ENCODE data around the gene SMPD3.

The SMPD3 gene

DNA sequence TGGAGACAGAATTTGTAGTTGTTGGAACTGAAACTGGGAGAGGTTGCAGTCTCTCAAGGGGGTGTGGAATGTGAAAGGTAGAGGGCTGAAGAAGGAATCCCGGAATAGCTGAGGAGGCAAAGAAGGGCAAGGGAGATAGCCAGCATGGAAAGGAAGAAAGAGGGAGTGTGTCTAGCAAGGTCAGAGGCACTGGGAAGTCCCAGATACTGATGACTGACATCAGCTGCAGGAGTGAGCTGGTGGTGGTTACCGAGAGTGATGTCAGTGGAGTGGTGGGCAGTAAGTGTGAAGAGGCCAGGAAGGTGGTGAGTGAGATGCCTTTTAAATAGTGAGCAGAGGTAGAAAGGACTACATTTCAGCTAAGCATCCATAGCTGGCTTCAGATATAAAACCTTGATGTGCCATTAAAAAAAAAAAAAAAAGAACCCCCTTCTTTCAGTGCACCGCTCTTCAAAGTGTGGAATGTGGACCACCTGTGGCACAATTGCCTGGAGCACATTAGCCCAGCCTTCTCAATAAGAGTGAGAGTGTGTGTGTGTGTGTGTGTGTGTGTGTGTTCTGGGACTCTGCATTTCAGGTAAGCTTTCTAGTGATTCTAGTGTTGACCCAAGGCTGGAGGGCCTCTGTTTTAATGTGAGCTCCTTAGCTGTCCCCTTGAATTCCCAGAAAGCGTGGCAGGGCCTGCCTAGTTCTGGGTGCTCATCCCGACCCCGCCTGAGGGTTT is 129.0 kb downstream of the SMPD3 start:
- no peak for FAIRE-seq

DNA sequence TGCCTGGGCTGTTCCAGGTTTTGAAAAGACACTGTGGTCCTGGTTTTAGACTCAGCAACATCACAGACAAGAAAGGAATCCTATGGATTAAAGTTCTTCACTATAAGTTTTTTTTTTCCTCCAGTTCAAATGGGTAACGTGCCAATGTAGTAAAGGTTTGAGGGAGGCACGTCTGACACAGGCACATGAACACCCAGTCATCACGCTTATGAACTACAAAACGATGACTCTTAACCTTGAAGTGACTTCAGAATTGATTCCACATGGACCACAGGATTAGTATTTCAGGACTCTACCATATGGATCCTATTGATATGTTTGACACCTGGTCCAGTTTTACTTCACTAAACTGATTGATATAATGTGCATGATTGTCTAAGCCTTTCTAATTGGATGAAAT is 135.2 kb downstream of the SMPD3 start:
- FAIRE-seq, result no peak

DNA sequence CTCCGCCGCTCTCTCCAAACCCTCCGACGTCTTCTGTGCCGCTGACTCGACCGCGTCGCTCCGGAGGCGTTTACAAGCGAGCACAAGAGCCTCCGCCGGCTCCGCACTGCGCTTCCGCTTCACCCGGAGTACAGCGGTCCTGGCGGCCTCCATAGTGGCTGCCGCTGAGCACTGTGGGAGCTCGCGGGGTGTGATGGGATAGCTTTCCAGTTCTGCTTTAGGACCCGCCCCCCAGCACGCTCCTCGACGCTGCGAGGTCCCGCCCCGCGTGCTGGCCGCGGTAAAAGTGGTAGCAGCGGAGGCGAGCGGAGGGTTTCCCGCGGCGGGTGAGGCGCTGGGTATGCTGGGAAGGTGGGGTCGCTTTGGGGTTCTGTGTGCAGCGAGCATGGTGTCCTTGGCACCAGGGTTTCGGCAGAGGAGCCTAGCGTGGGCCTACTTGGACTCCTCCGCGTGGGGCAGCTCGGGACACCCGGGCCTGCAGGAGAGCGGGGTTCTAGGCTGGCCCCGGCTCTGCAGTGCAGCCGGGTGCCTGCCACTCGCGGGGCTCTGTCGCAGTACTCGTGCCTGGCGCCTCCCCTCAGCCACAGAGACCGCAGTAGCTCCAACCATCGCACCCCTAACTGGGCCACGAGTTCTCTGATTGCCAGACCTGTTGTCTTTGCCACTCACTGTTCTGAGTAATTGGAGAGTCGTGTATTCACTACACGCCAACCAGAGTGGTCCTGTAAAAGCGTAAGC is 137.4 kb downstream of the SMPD3 start, which contains the start of the genes PRMT7 and SLC7A6OS:
TSS of gene PRMT7 (plus strand) at position 246 of the 738 bp plus-strand sequence. CDS start 4,961 bp downstream, outside the sequence.
TSS of gene SLC7A6OS (minus strand) at position 173 of the 738 bp plus-strand sequence. CDS start at position 153, 20 bp downstream.
- peak; percentile 91 for FAIRE-seq

DNA sequence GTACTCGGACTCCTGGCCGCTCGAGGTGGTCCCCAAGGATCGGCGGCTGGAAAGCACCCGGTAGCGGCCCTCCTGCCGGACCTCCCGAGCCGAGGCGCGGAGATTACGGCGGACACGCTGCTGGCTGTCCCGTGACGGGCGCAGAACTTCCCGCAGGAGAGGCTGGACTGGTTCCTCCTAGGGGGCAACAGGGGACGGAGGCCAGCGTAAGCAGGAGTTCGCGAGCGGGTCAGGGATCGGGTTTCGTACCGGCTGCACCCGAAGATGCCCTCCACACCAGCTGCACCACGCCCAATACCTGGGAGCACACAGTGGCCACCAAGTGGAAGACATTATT is 137.9 kb downstream of the SMPD3 start:
- FAIRE-seq, result no peak

DNA sequence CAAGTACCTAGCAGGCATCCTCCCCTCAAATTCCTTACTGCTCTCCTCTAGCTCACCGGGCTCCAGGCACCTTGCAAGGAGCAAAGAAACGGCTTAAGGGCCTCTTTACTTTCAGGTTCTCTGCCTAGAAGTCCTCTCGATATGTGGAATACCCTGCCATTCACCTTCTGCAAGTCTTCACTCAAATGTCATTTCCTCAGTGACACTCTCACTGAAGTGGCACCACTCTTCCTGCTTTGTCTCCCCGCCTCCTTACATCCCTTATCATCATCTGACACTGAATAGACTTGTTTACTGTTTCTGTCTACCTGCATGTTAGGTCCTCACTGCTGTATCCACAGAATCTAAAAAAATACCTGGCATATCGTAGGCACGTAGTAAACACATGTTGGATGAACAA is 138.5 kb downstream of the SMPD3 start:
- no peak for FAIRE-seq
